Activated B cell treated with CpG ODN at 0.5 μM for 24 hours (primary cell): ENCODE measurements around the gene PSMB5. TPM values are rescaled to one million over a fixed set of nuclear protein-coding genes. Genes with fewer than 3 reads are reported as not detected.
A peak's percentile ranks its signal among the peaks of the same experiment; 100 is the strongest.

ENCODE experiments used
- ATAC-seq: fragments of 200-7000 bp; cut with Tn5 transposase; one replicate; pipeline ENCODE4 v1.10.0; 2021; ENCODE audit warnings: low read depth, mild to moderate bottlenecking, moderate library complexity
- CTCF ChIA-PET: fragments of 350-600 bp; sonication (Branson Sonifier 250); formaldehyde crosslinking; loops from one replicate; lab custom pipeline; 2021; ENCODE audit warnings: antibody characterized with exemption; lab: Charles Lee
- POLR2A ChIA-PET: fragments of 350-600 bp; sonication (Branson Sonifier 250); formaldehyde crosslinking; loops from one replicate; lab custom pipeline; 2021; ENCODE audit warnings: antibody characterized with exemption; lab: Charles Lee
- DNase-seq: peaks from one replicate; pipeline ENCODE4 v3.0.0; 2022
- H3K27ac Mint-ChIP-seq: one replicate; pipeline ENCODE4 v1.8.0; 2020; ENCODE audit warnings: mixed read lengths
- H3K27me3 Mint-ChIP-seq: one replicate; pipeline ENCODE4 v1.8.0; 2021; ENCODE audit warnings: mixed read lengths
- H3K36me3 Mint-ChIP-seq: one replicate; pipeline ENCODE4 v1.8.0; 2021; ENCODE audit warnings: low read depth, mixed read lengths
- H3K4me1 Mint-ChIP-seq: one replicate; pipeline ENCODE4 v1.8.0; 2021; ENCODE audit warnings: mixed read lengths
- H3K4me3 Mint-ChIP-seq: one replicate; pipeline ENCODE4 v1.8.0; 2020; ENCODE audit warnings: mild to moderate bottlenecking, mixed read lengths
- H3K9me3 Mint-ChIP-seq: one replicate; pipeline ENCODE4 v1.8.0; 2020; ENCODE audit warnings: mixed read lengths
- CTCF ChIP-seq: fragments of 200-600 bp; IDR thresholded peaks from one replicate; pipeline ENCODE4 v1.8.0; 2022; ENCODE audit warnings: antibody characterized with exemption, mild to moderate bottlenecking
- intact Hi-C: fragments of 100-400 bp; cut with micrococcal nuclease; formaldehyde crosslinking; loops from one replicate; pipeline ENCODE4 v1.15.1; 2024
- total RNA-seq: library from RNA; stranded (reverse); gene quantifications from 2 replicates; pipeline ENCODE4 v1.2.3, GENCODE V29; 2022

PSMB5 gene
- total RNA-seq, 1 donor from 2014 or later = 53.3 TPM

GRCh38 chr14:23067847-23068788, 33.4 kb upstream of the PSMB5 start:
- Mint-ChIP-seq H3K4me1 (peaks cover 36% of the 10 kb centered on the region), H3K27me3 (no peaks in the 10 kb centered on the region), H3K4me3 (no peak overlapping the region), H3K36me3 (peaks cover 80% of the 10 kb centered on the region), H3K9me3 (no peaks in the 10 kb centered on the region), H3K27ac (peak overlapping the region; percentile 50)
- CTCF ChIA-PET = interaction anchor here (0.6 to 2.2 kb wide), 43 partner anchors 8 to 512 kb away, joined by 3 to 36 read pairs (median 4); partner anchors contain the start of genes ACIN1, AJUBA, C14orf119 and CDH24
- intact Hi-C loops = loop anchor here (2.0 to 5.0 kb wide), 4 partner anchors 33 to 313 kb away; partner anchors contain the start of genes PPP1R3E and PSMB5
- no peak for TF ChIP-seq CTCF
- POLR2A ChIA-PET = interaction anchor here (0.5 to 2.0 kb wide), 5 partner anchors 9 to 233 kb away, joined by 4 to 14 read pairs (median 5); partner anchors contain the start of genes ACIN1 and C14orf119
- DNase-seq (no peak), ATAC-seq (no peak)

- no peak overlapping the region for H3K4me3 Mint-ChIP-seq
- H3K9me3 Mint-ChIP-seq = no peaks in the 10 kb centered on the region
- H3K36me3 Mint-ChIP-seq = peaks cover 80% of the 10 kb centered on the region
- no peak for DNase-seq
- TF ChIP-seq CTCF = no peak
- POLR2A ChIA-PET = interaction anchor here (0.5 to 2.0 kb wide), 2 partner anchors 27 to 242 kb away, joined by 5 to 14 read pairs; partner anchors contain the start of genes ACIN1 and C14orf119
- H3K27ac Mint-ChIP-seq = no peak overlapping the region
- peaks cover 33% of the 10 kb centered on the region for H3K4me1 Mint-ChIP-seq
- intact Hi-C loops = loop anchor here (5.0 kb wide), 1 partner anchor 235 kb away; the partner anchor contains the start of gene PPP1R3E
- no peaks in the 10 kb centered on the region for H3K27me3 Mint-ChIP-seq
- CTCF ChIA-PET = interaction anchor here (0.7 to 2.2 kb wide), 7 partner anchors 9 to 313 kb away, joined by 3 to 36 read pairs (median 5); partner anchors contain the start of genes ACIN1, C14orf119 and CDH24
- no peak for ATAC-seq
These were observed 32.4 kb upstream of the PSMB5 start for GRCh38 chr14:23066855-23067744.

GRCh38 chr14:23066368-23066767, 31.7 kb upstream of the PSMB5 start:
- no peak overlapping the region for H3K27ac Mint-ChIP-seq
- DNase-seq = no peak
- intact Hi-C loops = loop anchor here (5.0 kb wide), 1 partner anchor 236 kb away; the partner anchor contains the start of gene PPP1R3E
- peaks cover 27% of the 10 kb centered on the region for H3K4me1 Mint-ChIP-seq
- TF ChIP-seq CTCF = no peak
- ChIA-PET CTCF (interaction anchor here (1.0 to 2.1 kb wide), 4 partner anchors 9 to 105 kb away, joined by 3 to 5 read pairs (median 4); partner anchors contain the start of gene CDH24), POLR2A (interaction anchor here (1.2 kb wide), 1 partner anchor 28 kb away, joined by 4 read pairs; no protein-coding TSS in a partner anchor)
- ATAC-seq = no peak
- no peaks in the 10 kb centered on the region for H3K27me3 Mint-ChIP-seq
- peaks cover 78% of the 10 kb centered on the region for H3K36me3 Mint-ChIP-seq
- no peak overlapping the region for H3K4me3 Mint-ChIP-seq
- no peaks in the 10 kb centered on the region for H3K9me3 Mint-ChIP-seq

GRCh38 chr14:23063601-23064000, 28.9 kb upstream of the PSMB5 start:
- Mint-ChIP-seq H3K36me3 (peaks cover 94% of the 10 kb centered on the region), H3K4me1 (peaks cover 2% of the 10 kb centered on the region), H3K27ac (no peak overlapping the region), H3K4me3 (no peak overlapping the region), H3K9me3 (no peaks in the 10 kb centered on the region), H3K27me3 (no peaks in the 10 kb centered on the region)
- TF ChIP-seq CTCF = no peak
- ChIA-PET POLR2A (no interaction called here), CTCF (interaction anchor here (1.1 to 10.5 kb wide), 2 partner anchors 13 to 78 kb away, joined by 3 to 284 read pairs; partner anchors contain the start of gene AJUBA)
- intact Hi-C loops = no loop called here
- DNase-seq (no peak), ATAC-seq (no peak)
